ENCODE measurements around the gene HOXA6. TPM values are rescaled to one million over a fixed set of nuclear protein-coding genes. Genes with fewer than 3 reads are reported as not detected.

HOXA6 gene
- total RNA-seq, 1 experiment from 2014 or later = 12.7 TPM

GRCh38 chr7:27183682-27184336 is 36.2 kb upstream of the HOXA6 start:
- Histone ChIP-seq H3K9me3 (ENCODE audit: control insufficient read depth in 1 of 2, insufficient read depth in 1 of 2, low read depth in 1 of 2, low read length in 2 of 2) (no peaks in the 10 kb centered on the region), H3K36me3 (ENCODE audit: control insufficient read depth in 1 of 2, insufficient read depth in 2 of 2, low read length in 2 of 2) (no peaks in the 10 kb centered on the region), H3K9me2 (ENCODE audit: insufficient read depth) (no peaks in the 10 kb centered on the region), H3K4me2 (ENCODE audit: low read length) (peak overlapping the region; percentile 100), H3K79me2 (ENCODE audit: insufficient read depth, low read length) (peaks cover 19% of the 10 kb centered on the region; the same call in 1 of the 2 replicates), H3K9ac (ENCODE audit: low read length) (peak overlapping the region; percentile 85), H3K27ac (ENCODE audit: low read depth, low read length) (peak overlapping the region; percentile 88), H3K4me1 (ENCODE audit: control insufficient read depth in 1 of 2, insufficient read depth in 2 of 2, low read length in 2 of 2) (peaks cover 28 to 54% of the 10 kb centered on the region in 2 experiments), H3K27me3 (ENCODE audit: insufficient read depth, low read length) (no peaks in the 10 kb centered on the region), H4K20me1 (ENCODE audit: insufficient read depth) (no peaks in the 10 kb centered on the region), H3K4me3 (replicated peaks in 1 of 2; ENCODE audit: low read depth in 1 of 2, low read length in 2 of 2) (peak overlapping the region; percentile 70 to 85), H2AFZ (ENCODE audit: low read depth, low read length, poor library complexity, severe bottlenecking) (no peak overlapping the region)
- DNase-seq (ENCODE audit: low read depth, low spot score) (no peak), ATAC-seq (no peak)
- BruUV-seq (replicated peaks) = TSS peak; percentile 62
- ChIA-PET CTCF (interaction anchor here (1.4 to 2.0 kb wide), 3 partner anchors 12 to 910 kb away, joined by 5 to 9 read pairs (median 7); no protein-coding TSS in a partner anchor), RAD21 (ENCODE audit: low non-redundant PET in 1 of 2, low total read pairs in 2 of 2, uncharacterized antibody in 2 of 2, unreplicated experiment in 2 of 2) (interaction anchor here in 1 of 2 experiments (1.4 kb wide), 1 partner anchor 12 kb away, joined by 7 read pairs; no protein-coding TSS in a partner anchor), POLR2A (interaction anchor here (1.2 to 1.4 kb wide), 2 partner anchors 9 to 16 kb away, joined by 5 to 7 read pairs; partner anchors contain the start of gene HOXA10)
- TF ChIP-seq MAX (IDR thresholded peaks at IDR 0.05) (peak; percentile 56), ZNF274 (IDR thresholded peaks at IDR 0.05; ENCODE audit: low read depth, low read length) (no peak)
- intact Hi-C loops (cut with micrococcal nuclease) = no loop called here

GRCh38 chr7:27182861-27183681 is 35.5 kb upstream of the HOXA6 start:
- no TSS peak for BruUV-seq (replicated peaks)
- peaks cover 19% of the 10 kb centered on the region; the same call in 1 of the 2 replicates for H3K79me2 ChIP-seq (ENCODE audit: insufficient read depth, low read length)
- no peaks in the 10 kb centered on the region for H3K27me3 ChIP-seq (ENCODE audit: insufficient read depth, low read length)
- no peaks in the 10 kb centered on the region for H4K20me1 ChIP-seq (ENCODE audit: insufficient read depth)
- ATAC-seq = no peak
- peak overlapping the region; percentile 88 for H3K27ac ChIP-seq (ENCODE audit: low read depth, low read length)
- peak overlapping the region; percentile 85 for H3K9ac ChIP-seq (ENCODE audit: low read length)
- no peak for DNase-seq (ENCODE audit: low read depth, low spot score)
- ChIA-PET RAD21 (ENCODE audit: low non-redundant PET in 1 of 2, low total read pairs in 2 of 2, uncharacterized antibody in 2 of 2, unreplicated experiment in 2 of 2) (no interaction called here), POLR2A (interaction anchor here (1.6 kb wide), 1 partner anchor 13 kb away, joined by 3 read pairs; no protein-coding TSS in a partner anchor), CTCF (interaction anchor here (1.4 kb wide), 1 partner anchor 13 kb away, joined by 5 read pairs; no protein-coding TSS in a partner anchor)
- H3K4me2 ChIP-seq (ENCODE audit: low read length) = peak overlapping the region; percentile 100
- H3K9me3 ChIP-seq (ENCODE audit: control insufficient read depth in 1 of 2, insufficient read depth in 1 of 2, low read depth in 1 of 2, low read length in 2 of 2) = no peaks in the 10 kb centered on the region
- H3K36me3 ChIP-seq (ENCODE audit: control insufficient read depth in 1 of 2, insufficient read depth in 2 of 2, low read length in 2 of 2) = no peaks in the 10 kb centered on the region
- no peak overlapping the region for H2AFZ ChIP-seq (ENCODE audit: low read depth, low read length, poor library complexity, severe bottlenecking)
- H3K4me1 ChIP-seq (ENCODE audit: control insufficient read depth in 1 of 2, insufficient read depth in 2 of 2, low read length in 2 of 2) = peaks cover 28 to 54% of the 10 kb centered on the region in 2 experiments
- intact Hi-C loops (cut with micrococcal nuclease) = no loop called here
- no peaks in the 10 kb centered on the region for H3K9me2 ChIP-seq (ENCODE audit: insufficient read depth)
- peak overlapping the region; percentile 70 to 85 for H3K4me3 ChIP-seq (replicated peaks in 1 of 2; ENCODE audit: low read depth in 1 of 2, low read length in 2 of 2)
- TF ChIP-seq ZFX (IDR thresholded peaks at IDR 0.05) (no peak), EZH2phosphoT487 (IDR thresholded peaks at IDR 0.05; ENCODE audit: borderline replicate concordance) (no peak), POLR2AphosphoS5 (IDR thresholded peaks at IDR 0.05; ENCODE audit: low read depth, low read length) (no peak), ZNF274 (IDR thresholded peaks at IDR 0.05; ENCODE audit: low read depth, low read length) (no peak), POLR2A (IDR thresholded peaks at IDR 0.05; ENCODE audit: borderline replicate concordance, extremely low read depth, insufficient read depth, insufficient read length) (no peak), SIN3A (IDR thresholded peaks at IDR 0.05; ENCODE audit: low read depth) (no peak), YY1 (IDR thresholded peaks at IDR 0.05; ENCODE audit: extremely low read depth, insufficient replicate concordance, low read depth, low read length) (no peak), CTCF (IDR thresholded peaks at IDR 0.05 in 2 of 3, conservative IDR thresholded peaks at IDR 0.05 in 1 of 3; ENCODE audit: borderline replicate concordance in 1 of 3, insufficient read depth in 1 of 3, low read depth in 2 of 3, low read length in 2 of 3) (no peak), EZH2 (IDR thresholded peaks at IDR 0.05) (no peak), EGR1 (IDR thresholded peaks at IDR 0.05; ENCODE audit: low read depth) (no peak), FOSL1 (IDR thresholded peaks at IDR 0.05; ENCODE audit: low read depth) (no peak), ZBTB33 (IDR thresholded peaks at IDR 0.05; ENCODE audit: extremely low read depth, insufficient replicate concordance, low read length) (no peak)

All from HCT116 (cell line).